ENCODE results near the gene IPO9. TPM values are rescaled to one million over a fixed set of nuclear protein-coding genes. Genes with fewer than 3 reads are reported as not detected.

The IPO9 gene
- polyA plus RNA-seq (2011; rRNA removed) (55.5 and 57.9 TPM in 2 replicates), polyA minus RNA-seq (2011; rRNA and poly(A)+ RNA removed) (38.9 and 43.6 TPM in 2 replicates)

GRCh38 chr1:201828820-201829774, at the start of gene IPO9:
Gene IPO9 (plus strand): TSS chr1:201829157. CDS start chr1:201829210, 53 bp downstream.
- H3K9me3 ChIP-seq (ENCODE audit: control insufficient read depth, insufficient read depth, low read length), result no peaks in the 10 kb centered on the region; the same call in 1 of the 2 replicates
- H3K27me3 ChIP-seq (ENCODE audit: control insufficient read depth, insufficient read depth, low read length), result no peaks in the 10 kb centered on the region
- POLR2A ChIA-PET, result interaction anchor here (0.5 to 0.7 kb wide), 2 partner anchors 311 to 340 kb away, joined by 4 to 6 read pairs; no protein-coding TSS in a partner anchor
- DNase-seq (ENCODE audit: low read depth, low spot score), result peak; percentile 85
- peak within 1 kb of the TSS; percentile 94 for H3K27ac ChIP-seq (ENCODE audit: low read depth, low read length)
- peak within 1 kb of the TSS; percentile 100 for H3K4me3 ChIP-seq (ENCODE audit: low read depth, low read length)
- CTCF ChIA-PET, result interaction anchor here (0.6 to 3.2 kb wide), 18 partner anchors 8 to 1210 kb away, joined by 3 to 17 read pairs (median 4); no protein-coding TSS in a partner anchor
- peak; percentile 90 for TF ChIP-seq CTCF (IDR thresholded peaks at IDR 0.05; ENCODE audit: low read depth, low read length)

GRCh38 chr1:201779351-201779880, 49.5 kb upstream of the IPO9 start:
- ChIA-PET CTCF (interaction anchor here (0.7 to 2.1 kb wide), 5 partner anchors 14 to 242 kb away, joined by 3 to 14 read pairs (median 3); no protein-coding TSS in a partner anchor), POLR2A (interaction anchor here (0.7 kb wide), 1 partner anchor 23 kb away, joined by 5 read pairs; no protein-coding TSS in a partner anchor)
- Histone ChIP-seq H3K27ac (ENCODE audit: low read depth, low read length) (no peak overlapping the region), H3K9me3 (ENCODE audit: control insufficient read depth, insufficient read depth, low read length) (no peaks in the 10 kb centered on the region), H3K4me3 (ENCODE audit: low read depth, low read length) (no peak overlapping the region), H3K27me3 (ENCODE audit: control insufficient read depth, insufficient read depth, low read length) (no peaks in the 10 kb centered on the region)
- TF ChIP-seq CTCF (IDR thresholded peaks at IDR 0.05; ENCODE audit: low read depth, low read length), result no peak
- DNase-seq (ENCODE audit: low read depth, low spot score), result no peak

- no peaks in the 10 kb centered on the region for H3K27me3 ChIP-seq (ENCODE audit: control insufficient read depth, insufficient read depth, low read length)
- no peak for DNase-seq (ENCODE audit: low read depth, low spot score)
- no peak for TF ChIP-seq CTCF (IDR thresholded peaks at IDR 0.05; ENCODE audit: low read depth, low read length)
- no peak overlapping the region for H3K27ac ChIP-seq (ENCODE audit: low read depth, low read length)
- CTCF ChIA-PET, result interaction anchor here (0.7 to 1.3 kb wide), 2 partner anchors 12 to 512 kb away, joined by 3 to 5 read pairs; no protein-coding TSS in a partner anchor
- no peak overlapping the region for H3K4me3 ChIP-seq (ENCODE audit: low read depth, low read length)
- POLR2A ChIA-PET, result no interaction called here
- no peaks in the 10 kb centered on the region for H3K9me3 ChIP-seq (ENCODE audit: control insufficient read depth, insufficient read depth, low read length)
Measured at GRCh38 chr1:201780952-201781351, 48.0 kb upstream of the IPO9 start.

GRCh38 chr1:201781437-201781836, 47.5 kb upstream of the IPO9 start:
- no peak for TF ChIP-seq CTCF (IDR thresholded peaks at IDR 0.05; ENCODE audit: low read depth, low read length)
- no peaks in the 10 kb centered on the region for H3K9me3 ChIP-seq (ENCODE audit: control insufficient read depth, insufficient read depth, low read length)
- H3K27me3 ChIP-seq (ENCODE audit: control insufficient read depth, insufficient read depth, low read length), result no peaks in the 10 kb centered on the region
- DNase-seq (ENCODE audit: low read depth, low spot score), result no peak
- H3K4me3 ChIP-seq (ENCODE audit: low read depth, low read length), result no peak overlapping the region
- CTCF ChIA-PET, result interaction anchor here (0.9 to 1.3 kb wide), 2 partner anchors 11 to 78 kb away, joined by 3 read pairs; no protein-coding TSS in a partner anchor
- POLR2A ChIA-PET, result no interaction called here
- H3K27ac ChIP-seq (ENCODE audit: low read depth, low read length), result no peak overlapping the region

Measured in AG04450 (cell line).